Stimulated activated CD4-positive, alpha-beta T cell treated with anti-CD3 and anti-CD28 coated beads, TNF-alpha, amount 100 ng/mL, for 24 hours (primary cell): ENCODE measurements around the gene SYNE1.
A peak's percentile ranks its signal among the peaks of the same experiment; 100 is the strongest.
"Not testable (repeated sequence)": the region's sequence is repeated elsewhere in the genome, so short reads cannot be mapped to it uniquely, and the experiment has no call there.

ENCODE experiments used
- DNase-seq, 3 experiments: peaks; one replicate each; pipeline ENCODE4 v3.0.0-alpha.2; 2020; ENCODE audit warnings: low read depth in 3 of 3

Gene SYNE1

GRCh38 chr6:152099446-152100182 is 537.5 kb downstream of the SYNE1 start:
- DNase-seq, result no peak

- DNase-seq, result no peak
Measured at GRCh38 chr6:152098683-152099082, 538.5 kb downstream of the SYNE1 start.

- no peak for DNase-seq
Measured at GRCh38 chr6:152096863-152097496, 540.2 kb downstream of the SYNE1 start.

- peak in 1 of 3 experiments; percentile 2 for DNase-seq
Measured at GRCh38 chr6:152094992-152095592, 542.1 kb downstream of the SYNE1 start.

- DNase-seq, result no peak
Measured at GRCh38 chr6:152094276-152094675, 542.9 kb downstream of the SYNE1 start.

GRCh38 chr6:152093711-152094110 is 543.5 kb downstream of the SYNE1 start:
- no peak for DNase-seq

- no peak for DNase-seq
Measured at GRCh38 chr6:152091851-152092341, 545.3 kb downstream of the SYNE1 start.

- DNase-seq, result no peak
Measured at GRCh38 chr6:152091201-152091600, 546.0 kb downstream of the SYNE1 start.

- DNase-seq, result no peak
Measured at GRCh38 chr6:152089992-152090391, 547.2 kb downstream of the SYNE1 start.

GRCh38 chr6:152087701-152088100 is 549.5 kb downstream of the SYNE1 start:
- DNase-seq, result no peak

- no peak for DNase-seq
Measured at GRCh38 chr6:152087096-152087495, 550.1 kb downstream of the SYNE1 start.

- no peak for DNase-seq
Measured at GRCh38 chr6:152086223-152086873, 550.8 kb downstream of the SYNE1 start.

- no peak for DNase-seq
Measured at GRCh38 chr6:152085451-152085921, 551.7 kb downstream of the SYNE1 start.

GRCh38 chr6:152078804-152079203 is 558.4 kb downstream of the SYNE1 start:
- DNase-seq, result no peak

- no peak for DNase-seq
Measured at GRCh38 chr6:152078001-152078400, 559.2 kb downstream of the SYNE1 start.

GRCh38 chr6:152076242-152076641 is 560.9 kb downstream of the SYNE1 start:
- DNase-seq, result not testable (repeated sequence)

GRCh38 chr6:152071843-152072242 is 565.3 kb downstream of the SYNE1 start:
- no peak for DNase-seq
